Keratinocyte (primary cell): ENCODE measurements around the gene UGT1A4. TPM values are rescaled to one million over a fixed set of nuclear protein-coding genes. Genes with fewer than 3 reads are reported as not detected.

Source experiments
- DNase-seq: peaks from one replicate; pipeline ENCODE4 v3.0.0-alpha.2; 2011; ENCODE audit warnings: low read depth, missing footprints, low spot score
- FAIRE-seq: peaks from 2 replicates; lab custom pipeline; 2011; peaks lifted over from hg19 to GRCh38; lab: Jason Lieb, UNC
- H2AFZ ChIP-seq: 2 replicates; pipeline ENCODE4 v1.6.0; 2012; ENCODE audit warnings: low read length, control low read depth, inconsistent platforms; ENCODE audit not compliant: control insufficient read depth
- H3K27ac ChIP-seq: 2 replicates; pipeline ENCODE4 v1.5.1; 2011; ENCODE audit warnings: low read length; ENCODE audit not compliant: control insufficient read depth, insufficient read depth
- H3K27me3 ChIP-seq: 3 replicates; pipeline ENCODE4 v1.6.0; 2011; ENCODE audit warnings: low read length; ENCODE audit not compliant: control insufficient read depth, insufficient read depth; ENCODE audit errors: extremely low read depth
- H3K36me3 ChIP-seq, 2 experiments: 2 replicates in 1 of 2; 3 replicates in 1 of 2; pipeline ENCODE4 v1.5.1; 2011; ENCODE audit warnings: low read length in 2 of 2, mild to moderate bottlenecking in 1 of 2; ENCODE audit not compliant: control insufficient read depth in 2 of 2, insufficient read depth in 2 of 2; ENCODE audit errors: extremely low read depth in 1 of 2
- H3K4me1 ChIP-seq: 3 replicates; pipeline ENCODE4 v1.5.1; 2011; ENCODE audit warnings: low read length; ENCODE audit not compliant: control insufficient read depth, insufficient read depth; ENCODE audit errors: extremely low read depth
- H3K4me2 ChIP-seq: 3 replicates; pipeline ENCODE4 v1.6.0; 2011; ENCODE audit warnings: low read depth, low read length; ENCODE audit not compliant: control insufficient read depth, insufficient read depth; ENCODE audit errors: extremely low read depth
- H3K4me3 ChIP-seq, 3 experiments: fragments of 200-600 bp in 1 of 3; sonication (generic) in 1 of 3; 2 replicates in 2 of 3; 3 replicates in 1 of 3; pipeline ENCODE4 v1.5.1; 2011 to 2016; ENCODE audit warnings: low read length in 3 of 3, mild to moderate bottlenecking in 3 of 3, control low read depth in 2 of 3, inconsistent platforms in 1 of 3, low read depth in 1 of 3, mixed read lengths in 1 of 3, mixed run types in 1 of 3, moderate library complexity in 1 of 3; ENCODE audit not compliant: control insufficient read depth in 2 of 3, insufficient read depth in 2 of 3; ENCODE audit errors: extremely low read depth in 1 of 3
- H3K79me2 ChIP-seq: 2 replicates; pipeline ENCODE4 v1.6.0; 2012; ENCODE audit warnings: low read length; ENCODE audit not compliant: control insufficient read depth, insufficient read depth
- H3K9ac ChIP-seq: 3 replicates; pipeline ENCODE4 v1.6.0; 2011; ENCODE audit warnings: low read length; ENCODE audit not compliant: control insufficient read depth, insufficient read depth; ENCODE audit errors: extremely low read depth
- H3K9me1 ChIP-seq: 3 replicates; pipeline ENCODE4 v1.6.0; 2011; ENCODE audit warnings: low read length; ENCODE audit not compliant: control insufficient read depth, insufficient read depth; ENCODE audit errors: extremely low read depth
- H3K9me3 ChIP-seq: 2 replicates; pipeline ENCODE4 v1.5.1; 2012; ENCODE audit warnings: low read depth, low read length; ENCODE audit not compliant: control insufficient read depth
- H4K20me1 ChIP-seq: 3 replicates; pipeline ENCODE4 v1.6.0; 2011; ENCODE audit warnings: low read length; ENCODE audit not compliant: control insufficient read depth, insufficient read depth; ENCODE audit errors: extremely low read depth
- EZH2 ChIP-seq: IDR thresholded peaks from one replicate; pipeline ENCODE4 v1.6.1; 2012; ENCODE audit warnings: inconsistent platforms, mild to moderate bottlenecking, low read length, moderate library complexity
- dilution Hi-C: fragments of 300-500 bp; cut with MboI; formaldehyde crosslinking; loops from one replicate; pipeline ENCODE4 v1.7.0; 2020; ENCODE audit warnings: low sequenced_read_pairs; ENCODE audit not compliant: extremely low pct_ligation_motif_present
- polyA plus RNA-seq, 5 experiments: library from polyadenylated mRNA; depleted of rRNA in 3 of 5; stranded (reverse) in 3 of 5; stranded (forward) in 1 of 5; unstranded in 1 of 5; fragments of >200 nt; gene quantifications; 1 replicate in 1 of 5; 2 replicates in 3 of 5; 3 replicates in 1 of 5; pipeline versions ENCODE4 v1.2.1 to v1.2.3, GENCODE V29; 2011 to 2012; ENCODE audit warnings: missing spikeins in 2 of 5, low read depth in 1 of 5, low replicate concordance in 1 of 5
- TF ChIP-seq, protein P1 (sequence below), 3 experiments: IDR thresholded peaks in 1 of 3; conservative IDR thresholded peaks in 1 of 3; optimal IDR thresholded peaks in 1 of 3; 2 replicates in 2 of 3; 3 replicates in 1 of 3; pipeline versions ENCODE3 to v1.5.1; 2011; ENCODE audit warnings: low read length in 3 of 3, mild to moderate bottlenecking in 3 of 3, moderate library complexity in 2 of 3, control low read depth in 1 of 3, inconsistent platforms in 1 of 3; ENCODE audit not compliant: insufficient read depth in 2 of 3; ENCODE audit errors: extremely low read depth in 1 of 3

The UGT1A4 gene
- polyA plus RNA-seq, 1 donor (not counting 4 experiments of a cell fraction or from before 2014, with no cell fraction given), result 2.4 TPM

DNA sequence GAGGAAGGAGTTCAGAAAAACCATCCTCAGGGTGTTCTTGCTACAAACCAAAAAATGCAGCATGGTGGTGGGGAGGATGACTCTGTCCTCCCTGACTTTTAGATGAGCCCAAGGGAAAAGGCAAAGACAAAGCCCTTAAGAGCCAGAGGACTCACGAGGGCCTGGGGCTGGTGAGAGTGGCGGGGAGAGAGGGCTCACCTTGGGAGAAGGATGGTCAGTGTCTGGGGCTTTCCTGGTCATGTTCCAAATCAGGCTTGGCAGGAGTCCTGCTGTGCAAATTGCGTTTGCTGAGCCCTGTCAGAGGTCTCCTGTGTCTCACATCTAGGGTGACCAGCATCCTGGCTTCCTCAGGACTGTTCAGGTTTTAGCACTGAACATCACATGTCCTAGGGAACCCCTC, 46.2 kb downstream of the UGT1A4 start:
- no peak for DNase-seq
- peak; percentile 39 for FAIRE-seq
- H3K27me3 ChIP-seq, result no peaks in the 10 kb centered on the region
- H3K9me1 ChIP-seq, result no peaks in the 10 kb centered on the region
- no peaks in the 10 kb centered on the region for H3K9me3 ChIP-seq
- H3K79me2 ChIP-seq, result peaks cover 7% of the 10 kb centered on the region
- H4K20me1 ChIP-seq, result no peaks in the 10 kb centered on the region
- no peak overlapping the region for H3K27ac ChIP-seq
- no peak overlapping the region for H3K9ac ChIP-seq
- no peak overlapping the region for H2AFZ ChIP-seq
- dilution Hi-C loops, result no loop called here
- H3K4me2 ChIP-seq, result peak overlapping the region; percentile 44
- peaks cover 34% of the 10 kb centered on the region for H3K4me1 ChIP-seq
- TF ChIP-seq, protein P1, sequence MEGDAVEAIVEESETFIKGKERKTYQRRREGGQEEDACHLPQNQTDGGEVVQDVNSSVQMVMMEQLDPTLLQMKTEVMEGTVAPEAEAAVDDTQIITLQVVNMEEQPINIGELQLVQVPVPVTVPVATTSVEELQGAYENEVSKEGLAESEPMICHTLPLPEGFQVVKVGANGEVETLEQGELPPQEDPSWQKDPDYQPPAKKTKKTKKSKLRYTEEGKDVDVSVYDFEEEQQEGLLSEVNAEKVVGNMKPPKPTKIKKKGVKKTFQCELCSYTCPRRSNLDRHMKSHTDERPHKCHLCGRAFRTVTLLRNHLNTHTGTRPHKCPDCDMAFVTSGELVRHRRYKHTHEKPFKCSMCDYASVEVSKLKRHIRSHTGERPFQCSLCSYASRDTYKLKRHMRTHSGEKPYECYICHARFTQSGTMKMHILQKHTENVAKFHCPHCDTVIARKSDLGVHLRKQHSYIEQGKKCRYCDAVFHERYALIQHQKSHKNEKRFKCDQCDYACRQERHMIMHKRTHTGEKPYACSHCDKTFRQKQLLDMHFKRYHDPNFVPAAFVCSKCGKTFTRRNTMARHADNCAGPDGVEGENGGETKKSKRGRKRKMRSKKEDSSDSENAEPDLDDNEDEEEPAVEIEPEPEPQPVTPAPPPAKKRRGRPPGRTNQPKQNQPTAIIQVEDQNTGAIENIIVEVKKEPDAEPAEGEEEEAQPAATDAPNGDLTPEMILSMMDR (optimal IDR thresholded peaks at IDR 0.05 in 1 of 3, IDR thresholded peaks at IDR 0.05 in 1 of 3, conservative IDR thresholded peaks at IDR 0.05 in 1 of 3; ENCODE audit: extremely low read depth in 1 of 3, insufficient read depth in 2 of 3, low read length in 3 of 3), result no peak
- no peak for TF ChIP-seq EZH2
- H3K36me3 ChIP-seq, result peaks cover 9 to 15% of the 10 kb centered on the region in 2 experiments
- no peak overlapping the region for H3K4me3 ChIP-seq

DNA sequence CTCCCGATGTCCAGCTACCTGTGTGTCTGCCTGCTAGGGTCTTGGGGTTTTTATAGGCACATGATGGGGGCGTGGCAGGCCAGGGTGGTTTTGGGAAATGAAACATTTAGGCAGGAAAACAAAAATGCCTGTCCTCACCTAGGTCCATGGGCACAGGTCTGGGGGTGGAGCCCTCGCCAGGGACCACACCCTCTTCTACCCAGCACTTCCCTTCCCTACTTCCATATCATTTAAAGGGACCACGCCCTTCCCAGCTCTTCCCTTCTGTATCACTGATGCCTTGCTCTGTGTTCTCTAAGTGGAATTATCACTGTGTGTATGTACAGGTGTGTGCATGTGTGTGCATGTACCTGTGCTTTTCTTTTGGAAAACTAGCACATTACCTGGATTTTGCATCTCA, 47.9 kb downstream of the UGT1A4 start:
- dilution Hi-C loops, result no loop called here
- Histone ChIP-seq H3K36me3 (peaks cover 11 to 19% of the 10 kb centered on the region in 2 experiments), H2AFZ (no peak overlapping the region), H3K27me3 (no peaks in the 10 kb centered on the region), H3K4me3 (no peak overlapping the region), H4K20me1 (no peaks in the 10 kb centered on the region), H3K9ac (no peak overlapping the region), H3K27ac (no peak overlapping the region), H3K9me3 (no peaks in the 10 kb centered on the region), H3K4me1 (peaks cover 20% of the 10 kb centered on the region), H3K9me1 (no peaks in the 10 kb centered on the region), H3K4me2 (no peak overlapping the region), H3K79me2 (peaks cover 5% of the 10 kb centered on the region)
- TF ChIP-seq, protein P1 (optimal IDR thresholded peaks at IDR 0.05 in 1 of 3, IDR thresholded peaks at IDR 0.05 in 1 of 3, conservative IDR thresholded peaks at IDR 0.05 in 1 of 3; ENCODE audit: extremely low read depth in 1 of 3, insufficient read depth in 2 of 3, low read length in 3 of 3), result no peak
- TF ChIP-seq EZH2, result no peak
- DNase-seq (no peak), FAIRE-seq (no peak)
